Endothelial cell of umbilical vein (primary cell): Measurements from ENCODE around the gene PARP16. TPM values are rescaled to one million over a fixed set of nuclear protein-coding genes. Genes with fewer than 3 reads are reported as not detected.

Experiments
- BruUV-seq: library from RNA; stranded (reverse); fragments of 400-500 nt; replicated peaks from 2 replicates; lab custom pipeline; 2021; lab: Mats Ljungman, UMichigan
- CTCF ChIA-PET: fragments of 300-600, 350-600 bp; sonication (Branson Sonifier 250); formaldehyde crosslinking; loops from one replicate; lab custom pipeline; 2021; ENCODE audit warnings: antibody characterized with exemption, inconsistent platforms; lab: Charles Lee
- POLR2A ChIA-PET: fragments of 300-600, 350-600 bp; sonication (Branson Sonifier 250); formaldehyde crosslinking; loops from one replicate; lab custom pipeline; 2021; ENCODE audit warnings: antibody characterized with exemption, inconsistent platforms; lab: Charles Lee
- DNase-seq: peaks from one replicate; pipeline ENCODE4 v3.0.0-alpha.2; 2011; ENCODE audit warnings: low read depth, low spot score
- FAIRE-seq: peaks from 2 replicates; lab custom pipeline; 2011; peaks lifted over from hg19 to GRCh38; lab: Jason Lieb, UNC
- H2AFZ ChIP-seq: 2 replicates; pipeline ENCODE4 v1.6.0; 2012; ENCODE audit warnings: low read depth, low read length, control low read depth, inconsistent platforms
- H3K27ac ChIP-seq: 2 replicates; pipeline ENCODE4 v1.5.1; 2011; ENCODE audit warnings: low read depth, mild to moderate bottlenecking, control low read depth, low read length, moderate library complexity; ENCODE audit not compliant: insufficient read depth
- H3K27me3 ChIP-seq, 2 experiments: 2 replicates each; pipeline versions ENCODE4 v1.6.0 to v1.6.1; 2011; ENCODE audit warnings: low read length in 2 of 2, mixed read lengths in 1 of 2; ENCODE audit not compliant: control insufficient read depth in 2 of 2, insufficient read depth in 2 of 2
- H3K36me3 ChIP-seq, 2 experiments: 2 replicates in 1 of 2; 3 replicates in 1 of 2; pipeline ENCODE4 v1.5.1; 2011; ENCODE audit warnings: low read length in 2 of 2, mild to moderate bottlenecking in 1 of 2, moderate library complexity in 1 of 2; ENCODE audit not compliant: control insufficient read depth in 2 of 2, insufficient read depth in 2 of 2; ENCODE audit errors: extremely low read depth in 1 of 2
- H3K4me1 ChIP-seq: 3 replicates; pipeline ENCODE4 v1.5.1; 2011; ENCODE audit warnings: mild to moderate bottlenecking, low read length; ENCODE audit not compliant: control insufficient read depth, insufficient read depth; ENCODE audit errors: extremely low read depth
- H3K4me2 ChIP-seq: 2 replicates; pipeline ENCODE4 v1.6.1; 2011; ENCODE audit warnings: low read length, control low read depth, mixed read lengths; ENCODE audit not compliant: insufficient read depth
- H3K4me3 ChIP-seq, 3 experiments: fragments of 200-600 bp in 1 of 3; sonication (generic), shearing (Covaris generic) in 1 of 3; replicated peaks in 1 of 3; 2 replicates each; pipeline ENCODE4 v1.5.1; 2011 to 2016; ENCODE audit warnings: control low read depth in 3 of 3, low read length in 3 of 3, mild to moderate bottlenecking in 2 of 3, inconsistent platforms in 1 of 3, low read depth in 1 of 3, moderate library complexity in 1 of 3; ENCODE audit not compliant: insufficient read depth in 1 of 3
- H3K79me2 ChIP-seq: 2 replicates; pipeline ENCODE4 v1.6.0; 2012; ENCODE audit warnings: low read length, inconsistent platforms; ENCODE audit not compliant: control insufficient read depth, insufficient read depth
- H3K9ac ChIP-seq: replicated peaks from 2 replicates; pipeline ENCODE3; 2011; ENCODE audit warnings: low read length, control low read depth; ENCODE audit not compliant: insufficient read depth; ENCODE audit errors: extremely low read depth
- H3K9me1 ChIP-seq: replicated peaks from 3 replicates; pipeline ENCODE4 v1.6.0; 2011; ENCODE audit warnings: mild to moderate bottlenecking, low read length; ENCODE audit not compliant: control insufficient read depth, insufficient read depth; ENCODE audit errors: extremely low read depth
- H3K9me3 ChIP-seq: replicated peaks from 2 replicates; pipeline ENCODE4 v1.5.1; 2012; ENCODE audit warnings: low read length, inconsistent platforms; ENCODE audit not compliant: control insufficient read depth, insufficient read depth
- H4K20me1 ChIP-seq: replicated peaks from 2 replicates; pipeline ENCODE3; 2011; ENCODE audit warnings: mild to moderate bottlenecking, low read length; ENCODE audit not compliant: control insufficient read depth, insufficient read depth; ENCODE audit errors: extremely low read depth
- EZH2 ChIP-seq: IDR thresholded peaks from 2 replicates; pipeline ENCODE4 v1.6.1; 2012; ENCODE audit warnings: borderline replicate concordance, low read depth, mild to moderate bottlenecking, moderate library complexity, low read length, inconsistent platforms; ENCODE audit not compliant: severe bottlenecking
- FOS ChIP-seq: IDR thresholded peaks from 2 replicates; pipeline ENCODE4 v1.6.1; 2011; ENCODE audit warnings: mild to moderate bottlenecking, low read length, moderate library complexity, borderline replicate concordance; ENCODE audit not compliant: insufficient read depth
- GATA2 ChIP-seq: IDR thresholded peaks from 2 replicates; pipeline ENCODE4 v1.7.0; 2011; ENCODE audit warnings: low read depth, mild to moderate bottlenecking, moderate library complexity, mixed read lengths, low read length; ENCODE audit not compliant: insufficient read length, insufficient read depth
- JUN ChIP-seq: IDR thresholded peaks from 2 replicates; pipeline ENCODE4 v1.6.1; 2011; ENCODE audit warnings: borderline replicate concordance, low read depth; ENCODE audit not compliant: insufficient read length, insufficient read depth
- MYC ChIP-seq: IDR thresholded peaks from one replicate; pipeline ENCODE4 v1.6.1; 2011; ENCODE audit warnings: mild to moderate bottlenecking, low read depth, low read length
- POLR2A ChIP-seq: IDR thresholded peaks from 2 replicates; pipeline ENCODE4 v1.6.1; 2012; ENCODE audit warnings: low read depth, mild to moderate bottlenecking, control low read depth, low read length
- POLR2AphosphoS5 ChIP-seq: IDR thresholded peaks from 2 replicates; pipeline ENCODE4 v1.6.1; 2012; ENCODE audit warnings: low read depth, mild to moderate bottlenecking, control low read depth, low read length, moderate library complexity; ENCODE audit not compliant: insufficient read depth
- dilution Hi-C: fragments of 300-500 bp; cut with MboI; formaldehyde crosslinking; loops from one replicate; pipeline ENCODE4 v1.15.0; 2019; ENCODE audit warnings: low sequenced_read_pairs; ENCODE audit not compliant: extremely low pct_ligation_motif_present
- intact Hi-C: fragments of 100-400 bp; cut with micrococcal nuclease; formaldehyde crosslinking; loops from one replicate; pipeline ENCODE4 v1.10.0; 2022
- polyA plus RNA-seq, 4 experiments: library from polyadenylated mRNA; depleted of rRNA in 3 of 4; stranded (reverse) in 3 of 4; unstranded in 1 of 4; fragments of >200 nt; gene quantifications; 2 replicates each; pipeline versions ENCODE4 v1.2.1 to v1.2.3, GENCODE V29; 2011 to 2012; ENCODE audit warnings: missing spikeins in 1 of 4
- total RNA-seq: library from RNA; stranded (reverse); gene quantifications from 2 replicates; pipeline ENCODE4 v1.2.3, GENCODE V29; 2021
- TF ChIP-seq, protein P1 (sequence below): IDR thresholded peaks from 2 replicates; pipeline ENCODE4 v1.6.1; 2011; ENCODE audit not compliant: insufficient read depth, insufficient read length
- TF ChIP-seq, protein P2 (sequence below), 2 donors: IDR thresholded peaks; 1 replicate in 1 of 2; 2 replicates in 1 of 2; pipeline ENCODE4 v1.5.1; 2011; ENCODE audit warnings: low read length in 2 of 2, mild to moderate bottlenecking in 2 of 2, moderate library complexity in 2 of 2, control low read depth in 1 of 2, inconsistent platforms in 1 of 2, low read depth in 1 of 2; ENCODE audit not compliant: insufficient read depth in 1 of 2; ENCODE audit errors: extremely low read depth in 1 of 2

Gene PARP16
- total and polyA plus RNA-seq, 2 donors (not counting 3 experiments of a cell fraction or from before 2014, with no cell fraction given) = 3.9 to 6.3 TPM

DNA sequence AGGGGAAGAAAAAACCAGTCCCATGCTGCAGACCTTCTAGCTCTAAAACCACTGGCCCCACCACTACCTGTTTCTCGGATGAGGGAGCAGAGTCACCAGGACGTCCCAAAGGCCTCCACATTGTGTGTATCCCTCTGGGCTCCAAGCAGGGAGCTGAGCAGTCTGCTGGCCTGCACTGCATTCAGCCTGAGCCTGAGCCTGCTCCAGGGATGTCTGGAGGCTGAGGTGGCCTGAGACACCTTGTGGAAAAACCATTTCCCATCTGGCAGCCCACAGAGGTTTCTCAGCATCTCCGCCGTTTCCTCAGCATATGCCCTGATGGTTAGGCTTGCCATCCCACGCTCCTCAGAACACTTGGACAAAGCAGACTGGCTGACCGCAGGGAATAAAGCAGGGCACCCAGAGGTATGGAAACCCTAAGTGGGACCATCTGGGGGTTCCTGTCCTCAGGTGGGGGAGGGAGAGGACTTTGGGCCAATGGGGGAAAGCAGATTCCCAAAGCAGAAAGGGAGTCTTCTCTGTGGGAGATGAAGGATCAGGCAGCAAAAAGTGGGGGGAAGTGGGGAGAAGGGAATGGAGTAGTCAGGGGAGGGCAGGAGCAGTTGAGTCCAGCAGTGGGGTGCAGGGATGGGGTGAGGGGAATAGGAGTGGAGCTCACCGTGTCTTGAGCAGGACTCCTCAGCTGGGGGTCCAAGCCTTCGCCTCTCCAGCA is 75.8 kb downstream of the PARP16 start, which contains the start of gene CILP:
Gene CILP (minus strand): TSS at position 704 of the 712 bp plus-strand sequence. CDS start 1,718 bp downstream, outside the sequence.
- CTCF ChIA-PET = interaction anchor here (1.2 to 1.9 kb wide), 3 partner anchors 8 to 17 kb away, joined by 3 to 10 read pairs (median 6); no protein-coding TSS in a partner anchor
- Histone ChIP-seq H3K79me2 (no peaks in the 10 kb centered on the region), H2AFZ (no peak within 1 kb of the TSS), H3K4me1 (no peaks in the 10 kb centered on the region), H4K20me1 (no peaks in the 10 kb centered on the region), H3K27ac (no peak within 1 kb of the TSS), H3K4me2 (no peak within 1 kb of the TSS), H3K9ac (no peak within 1 kb of the TSS), H3K36me3 (no peaks in the 10 kb centered on the region), H3K27me3 (peaks cover 0 to 5% of the 10 kb centered on the region in 2 experiments), H3K4me3 (no peak within 1 kb of the TSS), H3K9me1 (no peaks in the 10 kb centered on the region), H3K9me3 (no peaks in the 10 kb centered on the region)
- intact Hi-C loops = no loop called here
- FAIRE-seq = no peak
- no peak for DNase-seq
- dilution Hi-C loops = no loop called here
- POLR2A ChIA-PET = interaction anchor here (0.5 kb wide), 1 partner anchor 26 kb away, joined by 5 read pairs; the partner anchor contains the start of gene CLPX
- no peak for TF ChIP-seq MYC
- no peak for TF ChIP-seq EZH2
- no peak for TF ChIP-seq POLR2A
- TF ChIP-seq GATA2 = no peak
- TF ChIP-seq FOS = no peak
- no peak for TF ChIP-seq POLR2AphosphoS5
- TF ChIP-seq, protein P1, sequence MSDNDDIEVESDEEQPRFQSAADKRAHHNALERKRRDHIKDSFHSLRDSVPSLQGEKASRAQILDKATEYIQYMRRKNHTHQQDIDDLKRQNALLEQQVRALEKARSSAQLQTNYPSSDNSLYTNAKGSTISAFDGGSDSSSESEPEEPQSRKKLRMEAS = no peak
- no peak for TF ChIP-seq JUN
- TF ChIP-seq, protein P2, sequence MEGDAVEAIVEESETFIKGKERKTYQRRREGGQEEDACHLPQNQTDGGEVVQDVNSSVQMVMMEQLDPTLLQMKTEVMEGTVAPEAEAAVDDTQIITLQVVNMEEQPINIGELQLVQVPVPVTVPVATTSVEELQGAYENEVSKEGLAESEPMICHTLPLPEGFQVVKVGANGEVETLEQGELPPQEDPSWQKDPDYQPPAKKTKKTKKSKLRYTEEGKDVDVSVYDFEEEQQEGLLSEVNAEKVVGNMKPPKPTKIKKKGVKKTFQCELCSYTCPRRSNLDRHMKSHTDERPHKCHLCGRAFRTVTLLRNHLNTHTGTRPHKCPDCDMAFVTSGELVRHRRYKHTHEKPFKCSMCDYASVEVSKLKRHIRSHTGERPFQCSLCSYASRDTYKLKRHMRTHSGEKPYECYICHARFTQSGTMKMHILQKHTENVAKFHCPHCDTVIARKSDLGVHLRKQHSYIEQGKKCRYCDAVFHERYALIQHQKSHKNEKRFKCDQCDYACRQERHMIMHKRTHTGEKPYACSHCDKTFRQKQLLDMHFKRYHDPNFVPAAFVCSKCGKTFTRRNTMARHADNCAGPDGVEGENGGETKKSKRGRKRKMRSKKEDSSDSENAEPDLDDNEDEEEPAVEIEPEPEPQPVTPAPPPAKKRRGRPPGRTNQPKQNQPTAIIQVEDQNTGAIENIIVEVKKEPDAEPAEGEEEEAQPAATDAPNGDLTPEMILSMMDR (IDR thresholded peaks at IDR 0.05; ENCODE audit: extremely low read depth in 1 of 2, insufficient read depth in 1 of 2, low read depth in 1 of 2, low read length in 2 of 2) = no peak
- no TSS peak for BruUV-seq
